Measurements from ENCODE around the gene OIT3.

Gene OIT3

GRCh38 chr10:72954230-72954595 is 60.7 kb downstream of the OIT3 start:
- no peak for FAIRE-seq

- FAIRE-seq, result no peak
Observed at GRCh38 chr10:72954596-72955554, 61.3 kb downstream of the OIT3 start, which contains the start of gene PLA2G12B. TSS of gene PLA2G12B (minus strand) at chr10:72954806. CDS start at chr10:72954685, 121 bp downstream.

GRCh38 chr10:72956001-72956400 is 62.5 kb downstream of the OIT3 start:
- no peak for FAIRE-seq

- FAIRE-seq, result no peak
Observed at GRCh38 chr10:72976886-72977285, 83.3 kb downstream of the OIT3 start.

- FAIRE-seq, result no peak
Observed at GRCh38 chr10:72979709-72980108, 86.2 kb downstream of the OIT3 start.

GRCh38 chr10:72980348-72980747 is 86.8 kb downstream of the OIT3 start:
- no peak for FAIRE-seq

- no peak for FAIRE-seq
Observed at GRCh38 chr10:72981028-72981881, 87.7 kb downstream of the OIT3 start.

- no peak for FAIRE-seq
Observed at GRCh38 chr10:72981882-72982529, 88.5 kb downstream of the OIT3 start.
